Endothelial cell of umbilical vein (primary cell): ENCODE data around the gene IFT27. TPM values are rescaled to one million over a fixed set of nuclear protein-coding genes. Genes with fewer than 3 reads are reported as not detected.

Experiments used
- BruUV-seq: library from RNA; stranded (reverse); fragments of 400-500 nt; replicated peaks from 2 replicates; lab custom pipeline; 2021; lab: Mats Ljungman, UMichigan
- CTCF ChIA-PET: fragments of 300-600, 350-600 bp; sonication (Branson Sonifier 250); formaldehyde crosslinking; loops from one replicate; lab custom pipeline; 2021; ENCODE audit warnings: antibody characterized with exemption, inconsistent platforms; lab: Charles Lee
- POLR2A ChIA-PET: fragments of 300-600, 350-600 bp; sonication (Branson Sonifier 250); formaldehyde crosslinking; loops from one replicate; lab custom pipeline; 2021; ENCODE audit warnings: antibody characterized with exemption, inconsistent platforms; lab: Charles Lee
- DNase-seq: peaks from one replicate; pipeline ENCODE4 v3.0.0-alpha.2; 2011; ENCODE audit warnings: low read depth, low spot score
- FAIRE-seq: peaks from 2 replicates; lab custom pipeline; 2011; peaks lifted over from hg19 to GRCh38; lab: Jason Lieb, UNC
- H2AFZ ChIP-seq: 2 replicates; pipeline ENCODE4 v1.6.0; 2012; ENCODE audit warnings: low read depth, low read length, control low read depth, inconsistent platforms
- H3K27ac ChIP-seq: 2 replicates; pipeline ENCODE4 v1.5.1; 2011; ENCODE audit warnings: low read depth, mild to moderate bottlenecking, control low read depth, low read length, moderate library complexity; ENCODE audit not compliant: insufficient read depth
- H3K27me3 ChIP-seq, 2 experiments: 2 replicates each; pipeline versions ENCODE4 v1.6.0 to v1.6.1; 2011; ENCODE audit warnings: low read length in 2 of 2, mixed read lengths in 1 of 2; ENCODE audit not compliant: control insufficient read depth in 2 of 2, insufficient read depth in 2 of 2
- H3K36me3 ChIP-seq, 2 experiments: 2 replicates in 1 of 2; 3 replicates in 1 of 2; pipeline ENCODE4 v1.5.1; 2011; ENCODE audit warnings: low read length in 2 of 2, mild to moderate bottlenecking in 1 of 2, moderate library complexity in 1 of 2; ENCODE audit not compliant: control insufficient read depth in 2 of 2, insufficient read depth in 2 of 2; ENCODE audit errors: extremely low read depth in 1 of 2
- H3K4me1 ChIP-seq: 3 replicates; pipeline ENCODE4 v1.5.1; 2011; ENCODE audit warnings: mild to moderate bottlenecking, low read length; ENCODE audit not compliant: control insufficient read depth, insufficient read depth; ENCODE audit errors: extremely low read depth
- H3K4me2 ChIP-seq: 2 replicates; pipeline ENCODE4 v1.6.1; 2011; ENCODE audit warnings: low read length, control low read depth, mixed read lengths; ENCODE audit not compliant: insufficient read depth
- H3K4me3 ChIP-seq, 3 experiments: fragments of 200-600 bp in 1 of 3; sonication (generic), shearing (Covaris generic) in 1 of 3; replicated peaks in 1 of 3; 2 replicates each; pipeline ENCODE4 v1.5.1; 2011 to 2016; ENCODE audit warnings: control low read depth in 3 of 3, low read length in 3 of 3, mild to moderate bottlenecking in 2 of 3, inconsistent platforms in 1 of 3, low read depth in 1 of 3, moderate library complexity in 1 of 3; ENCODE audit not compliant: insufficient read depth in 1 of 3
- H3K79me2 ChIP-seq: 2 replicates; pipeline ENCODE4 v1.6.0; 2012; ENCODE audit warnings: low read length, inconsistent platforms; ENCODE audit not compliant: control insufficient read depth, insufficient read depth
- H3K9ac ChIP-seq: replicated peaks from 2 replicates; pipeline ENCODE3; 2011; ENCODE audit warnings: low read length, control low read depth; ENCODE audit not compliant: insufficient read depth; ENCODE audit errors: extremely low read depth
- H3K9me1 ChIP-seq: replicated peaks from 3 replicates; pipeline ENCODE4 v1.6.0; 2011; ENCODE audit warnings: mild to moderate bottlenecking, low read length; ENCODE audit not compliant: control insufficient read depth, insufficient read depth; ENCODE audit errors: extremely low read depth
- H3K9me3 ChIP-seq: replicated peaks from 2 replicates; pipeline ENCODE4 v1.5.1; 2012; ENCODE audit warnings: low read length, inconsistent platforms; ENCODE audit not compliant: control insufficient read depth, insufficient read depth
- H4K20me1 ChIP-seq: replicated peaks from 2 replicates; pipeline ENCODE3; 2011; ENCODE audit warnings: mild to moderate bottlenecking, low read length; ENCODE audit not compliant: control insufficient read depth, insufficient read depth; ENCODE audit errors: extremely low read depth
- FOS ChIP-seq: IDR thresholded peaks from 2 replicates; pipeline ENCODE4 v1.6.1; 2011; ENCODE audit warnings: mild to moderate bottlenecking, low read length, moderate library complexity, borderline replicate concordance; ENCODE audit not compliant: insufficient read depth
- JUN ChIP-seq: IDR thresholded peaks from 2 replicates; pipeline ENCODE4 v1.6.1; 2011; ENCODE audit warnings: borderline replicate concordance, low read depth; ENCODE audit not compliant: insufficient read length, insufficient read depth
- dilution Hi-C: fragments of 300-500 bp; cut with MboI; formaldehyde crosslinking; loops from one replicate; pipeline ENCODE4 v1.15.0; 2019; ENCODE audit warnings: low sequenced_read_pairs; ENCODE audit not compliant: extremely low pct_ligation_motif_present
- intact Hi-C: fragments of 100-400 bp; cut with micrococcal nuclease; formaldehyde crosslinking; loops from one replicate; pipeline ENCODE4 v1.10.0; 2022
- polyA plus RNA-seq, 4 experiments: library from polyadenylated mRNA; depleted of rRNA in 3 of 4; stranded (reverse) in 3 of 4; unstranded in 1 of 4; fragments of >200 nt; gene quantifications; 2 replicates each; pipeline versions ENCODE4 v1.2.1 to v1.2.3, GENCODE V29; 2011 to 2012; ENCODE audit warnings: missing spikeins in 1 of 4
- total RNA-seq: library from RNA; stranded (reverse); gene quantifications from 2 replicates; pipeline ENCODE4 v1.2.3, GENCODE V29; 2021
- TF ChIP-seq, protein P1 (sequence below): IDR thresholded peaks from 2 replicates; pipeline ENCODE4 v1.6.1; 2011; ENCODE audit not compliant: insufficient read depth, insufficient read length
- TF ChIP-seq, protein P2 (sequence below), 2 donors: IDR thresholded peaks; 1 replicate in 1 of 2; 2 replicates in 1 of 2; pipeline ENCODE4 v1.5.1; 2011; ENCODE audit warnings: low read length in 2 of 2, mild to moderate bottlenecking in 2 of 2, moderate library complexity in 2 of 2, control low read depth in 1 of 2, inconsistent platforms in 1 of 2, low read depth in 1 of 2; ENCODE audit not compliant: insufficient read depth in 1 of 2; ENCODE audit errors: extremely low read depth in 1 of 2

The IFT27 gene
- total and polyA plus RNA-seq, 2 donors (not counting 3 experiments of a cell fraction or from before 2014, with no cell fraction given), result 29.9 to 33.7 TPM

DNA sequence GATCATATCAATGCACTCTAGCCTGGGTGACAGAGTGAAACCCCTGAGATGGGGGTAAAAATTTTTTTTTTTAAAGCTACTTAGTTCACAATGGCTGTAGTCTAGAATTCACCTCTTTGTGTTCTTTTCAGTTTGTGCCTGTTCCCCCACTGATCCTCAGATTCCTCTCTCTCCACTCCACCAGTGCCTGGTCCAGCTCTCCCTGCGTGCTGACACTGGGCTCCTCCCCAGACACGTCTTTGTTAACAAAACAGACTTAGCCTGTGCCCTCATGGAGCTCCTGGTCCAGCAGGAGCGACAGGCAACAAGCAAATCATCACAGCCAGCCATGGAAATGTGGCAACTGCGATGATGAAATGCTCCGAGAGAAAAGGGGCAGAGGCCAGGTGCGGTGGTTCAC lies 34.0 kb downstream of the IFT27 start:
- CTCF ChIA-PET, result interaction anchor here (0.8 to 1.5 kb wide), 4 partner anchors 11 to 114 kb away, joined by 3 to 5 read pairs (median 4); no protein-coding TSS in a partner anchor
- POLR2A ChIA-PET, result no interaction called here
- dilution Hi-C loops, result no loop called here

More for the DNA sequence above, 34.0 kb downstream of the IFT27 start:
- FAIRE-seq (no peak), DNase-seq (no peak)
- Histone ChIP-seq H2AFZ (no peak overlapping the region), H3K27ac (no peak overlapping the region), H3K36me3 (no peaks in the 10 kb centered on the region), H3K9me3 (no peaks in the 10 kb centered on the region), H3K79me2 (no peaks in the 10 kb centered on the region), H3K27me3 (peaks cover 0 to 2% of the 10 kb centered on the region in 2 experiments), H3K9ac (no peak overlapping the region), H3K4me2 (no peak overlapping the region), H4K20me1 (no peaks in the 10 kb centered on the region), H3K9me1 (no peaks in the 10 kb centered on the region), H3K4me1 (no peaks in the 10 kb centered on the region), H3K4me3 (no peak overlapping the region)
- no TSS peak for BruUV-seq
- TF ChIP-seq, protein P1, sequence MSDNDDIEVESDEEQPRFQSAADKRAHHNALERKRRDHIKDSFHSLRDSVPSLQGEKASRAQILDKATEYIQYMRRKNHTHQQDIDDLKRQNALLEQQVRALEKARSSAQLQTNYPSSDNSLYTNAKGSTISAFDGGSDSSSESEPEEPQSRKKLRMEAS, result no peak
- TF ChIP-seq, protein P2, sequence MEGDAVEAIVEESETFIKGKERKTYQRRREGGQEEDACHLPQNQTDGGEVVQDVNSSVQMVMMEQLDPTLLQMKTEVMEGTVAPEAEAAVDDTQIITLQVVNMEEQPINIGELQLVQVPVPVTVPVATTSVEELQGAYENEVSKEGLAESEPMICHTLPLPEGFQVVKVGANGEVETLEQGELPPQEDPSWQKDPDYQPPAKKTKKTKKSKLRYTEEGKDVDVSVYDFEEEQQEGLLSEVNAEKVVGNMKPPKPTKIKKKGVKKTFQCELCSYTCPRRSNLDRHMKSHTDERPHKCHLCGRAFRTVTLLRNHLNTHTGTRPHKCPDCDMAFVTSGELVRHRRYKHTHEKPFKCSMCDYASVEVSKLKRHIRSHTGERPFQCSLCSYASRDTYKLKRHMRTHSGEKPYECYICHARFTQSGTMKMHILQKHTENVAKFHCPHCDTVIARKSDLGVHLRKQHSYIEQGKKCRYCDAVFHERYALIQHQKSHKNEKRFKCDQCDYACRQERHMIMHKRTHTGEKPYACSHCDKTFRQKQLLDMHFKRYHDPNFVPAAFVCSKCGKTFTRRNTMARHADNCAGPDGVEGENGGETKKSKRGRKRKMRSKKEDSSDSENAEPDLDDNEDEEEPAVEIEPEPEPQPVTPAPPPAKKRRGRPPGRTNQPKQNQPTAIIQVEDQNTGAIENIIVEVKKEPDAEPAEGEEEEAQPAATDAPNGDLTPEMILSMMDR (IDR thresholded peaks at IDR 0.05; ENCODE audit: extremely low read depth in 1 of 2, insufficient read depth in 1 of 2, low read depth in 1 of 2, low read length in 2 of 2), result no peak
- no peak for TF ChIP-seq JUN
- no peak for TF ChIP-seq FOS
- intact Hi-C loops, result no loop called here
